HCT116 (cell line): ENCODE data around the gene TERT. TPM values are rescaled to one million over a fixed set of nuclear protein-coding genes. Genes with fewer than 3 reads are reported as not detected.

Source experiments
- ATAC-seq: fragments of 200-7000 bp; cut with Tn5 transposase; 2 replicates; pipeline ENCODE4 v1.9.1; 2020; ENCODE audit warnings: mild to moderate bottlenecking, moderate library complexity
- BruUV-seq: library from RNA; stranded (reverse); fragments of 400-500 nt; replicated peaks from 2 replicates; lab custom pipeline; 2021; lab: Mats Ljungman, UMichigan
- CTCF ChIA-PET: fragments of 300-600 bp; sonication (Branson Sonifier 250); formaldehyde crosslinking; loops from one replicate; lab custom pipeline; 2021; ENCODE audit warnings: antibody characterized with exemption; lab: Charles Lee
- POLR2A ChIA-PET: fragments of 300-600, 350-600 bp; sonication (Branson Sonifier 250); formaldehyde crosslinking; loops from one replicate; lab custom pipeline; 2021; ENCODE audit warnings: antibody characterized with exemption; lab: Charles Lee
- RAD21 ChIA-PET, 2 experiments: fragments of 300-600 bp; sonication (Branson Sonifier 250); formaldehyde crosslinking; loops; one replicate each; lab custom pipeline; 2023; ENCODE audit warnings: low total read pairs in 2 of 2; ENCODE audit not compliant: uncharacterized antibody in 2 of 2, unreplicated experiment in 2 of 2, low non-redundant PET in 1 of 2; lab: Charles Lee
- DNase-seq: peaks from one replicate; pipeline ENCODE4 v3.0.0-alpha.2; 2010; ENCODE audit warnings: low read depth, low spot score
- H2AFZ ChIP-seq: fragments of 200-600 bp; shearing (Covaris generic), sonication (generic); 2 replicates; pipeline ENCODE4 v1.6.1; 2017; ENCODE audit warnings: low read depth, mixed run types, mixed read lengths, antibody characterized with exemption, low read length; ENCODE audit not compliant: poor library complexity, severe bottlenecking
- H3K27ac ChIP-seq: 2 replicates; pipeline ENCODE4 v1.5.1; 2012; ENCODE audit warnings: low read depth, low read length
- H3K27me3 ChIP-seq: fragments of 200-600 bp; sonication (generic); 2 replicates; pipeline ENCODE4 v1.6.1; 2016; ENCODE audit warnings: mixed run types, low read length, mixed read lengths; ENCODE audit not compliant: insufficient read depth
- H3K36me3 ChIP-seq, 2 experiments: fragments of 200-500 bp in 1 of 2; fragments of 200-600 bp in 1 of 2; sonication (Bioruptor generic) in 1 of 2; sonication (generic) in 1 of 2; 2 replicates each; pipeline versions ENCODE4 v1.5.1 to v1.6.1; 2014 to 2016; ENCODE audit warnings: low read length in 2 of 2, inconsistent platforms in 1 of 2, mixed read lengths in 1 of 2, mixed run types in 1 of 2; ENCODE audit not compliant: insufficient read depth in 2 of 2, control insufficient read depth in 1 of 2
- H3K4me1 ChIP-seq, 2 experiments: fragments of 200-600 bp in 1 of 2; sonication (generic) in 1 of 2; 2 replicates each; pipeline versions ENCODE4 v1.5.1 to v1.6.1; 2012 to 2017; ENCODE audit warnings: low read length in 2 of 2, inconsistent platforms in 1 of 2, mild to moderate bottlenecking in 1 of 2, mixed read lengths in 1 of 2, mixed run types in 1 of 2, moderate library complexity in 1 of 2; ENCODE audit not compliant: insufficient read depth in 2 of 2, control insufficient read depth in 1 of 2
- H3K4me2 ChIP-seq: fragments of 200-600 bp; sonication (generic); 2 replicates; pipeline ENCODE4 v1.6.1; 2017; ENCODE audit warnings: mixed run types, low read length, mixed read lengths
- H3K4me3 ChIP-seq, 2 experiments: fragments of 200-600 bp in 1 of 2; sonication (generic) in 1 of 2; replicated peaks in 1 of 2; 2 replicates each; pipeline ENCODE4 v1.5.1; 2011 to 2016; ENCODE audit warnings: low read length in 2 of 2, control low read depth in 1 of 2, low read depth in 1 of 2, mild to moderate bottlenecking in 1 of 2, mixed read lengths in 1 of 2, mixed run types in 1 of 2
- H3K79me2 ChIP-seq: fragments of 200-600 bp; sonication (generic); 2 replicates; pipeline ENCODE4 v1.6.1; 2017; ENCODE audit warnings: mild to moderate bottlenecking, mixed run types, low read length, moderate library complexity, mixed read lengths; ENCODE audit not compliant: insufficient read depth
- H3K9ac ChIP-seq: fragments of 200-600 bp; sonication (generic); 2 replicates; pipeline ENCODE4 v1.6.1; 2016; ENCODE audit warnings: low read length, mixed read lengths
- H3K9me2 ChIP-seq: fragments of 200-600 bp; sonication (generic), shearing (Covaris generic); 2 replicates; pipeline ENCODE4 v1.6.1; 2017; ENCODE audit warnings: mixed run types, mild to moderate bottlenecking, moderate library complexity; ENCODE audit not compliant: insufficient read depth
- H3K9me3 ChIP-seq, 2 experiments: fragments of 200-500 bp in 1 of 2; fragments of 200-600 bp in 1 of 2; sonication (Bioruptor generic) in 1 of 2; sonication (generic) in 1 of 2; 2 replicates each; pipeline ENCODE4 v1.6.1; 2014 to 2017; ENCODE audit warnings: low read length in 2 of 2, mixed read lengths in 2 of 2, inconsistent platforms in 1 of 2, low read depth in 1 of 2, mild to moderate bottlenecking in 1 of 2, mixed run types in 1 of 2, moderate library complexity in 1 of 2; ENCODE audit not compliant: control insufficient read depth in 1 of 2, insufficient read depth in 1 of 2
- H4K20me1 ChIP-seq: fragments of 200-600 bp; sonication (generic), shearing (Covaris generic); 2 replicates; pipeline ENCODE4 v1.6.1; 2017; ENCODE audit warnings: mixed run types, mild to moderate bottlenecking, moderate library complexity; ENCODE audit not compliant: insufficient read depth
- CBX3 ChIP-seq: IDR thresholded peaks from 2 replicates; pipeline ENCODE4 v1.6.1; 2012; ENCODE audit warnings: low read depth
- REST ChIP-seq: IDR thresholded peaks from 2 replicates; pipeline ENCODE4 v1.6.1; 2012; ENCODE audit warnings: low read depth
- SRF ChIP-seq: IDR thresholded peaks from 2 replicates; pipeline ENCODE4 v1.6.1; 2012; ENCODE audit warnings: low read depth
- TCF7L2 ChIP-seq: IDR thresholded peaks from 2 replicates; pipeline ENCODE4 v1.7.0; 2011; ENCODE audit warnings: borderline replicate concordance, inconsistent platforms; ENCODE audit not compliant: insufficient read depth, insufficient read length; ENCODE audit errors: extremely low read depth
- ZBTB33 ChIP-seq: IDR thresholded peaks from 2 replicates; pipeline ENCODE4 v1.6.1; 2011; ENCODE audit warnings: mild to moderate bottlenecking, low read length, moderate library complexity; ENCODE audit not compliant: insufficient replicate concordance; ENCODE audit errors: extremely low read depth
- ZNF274 ChIP-seq: fragments of 200-500 bp; sonication (Bioruptor generic); IDR thresholded peaks from 2 replicates; pipeline ENCODE4 v1.6.1; 2014; ENCODE audit warnings: mild to moderate bottlenecking, low read depth, low read length, inconsistent platforms
- intact Hi-C: fragments of 100-400 bp; cut with micrococcal nuclease; formaldehyde crosslinking; loops from 2 replicates; pipeline ENCODE4 v1.10.0; 2022
- total RNA-seq: library from RNA; stranded (reverse); gene quantifications from one replicate; pipeline ENCODE4 v1.2.1, GENCODE V29; 2021; ENCODE audit not compliant: unreplicated experiment

The TERT gene
- total RNA-seq, 1 experiment from 2014 or later: 6.9 TPM

GRCh38 chr5:1244255-1244654 lies 50.6 kb downstream of the TERT start:
- H3K36me3 ChIP-seq: no peaks in the 10 kb centered on the region
- no peaks in the 10 kb centered on the region for H3K9me3 ChIP-seq
- ATAC-seq: no peak
- no peaks in the 10 kb centered on the region for H4K20me1 ChIP-seq
- no peak overlapping the region for H3K4me2 ChIP-seq
- intact Hi-C loops: no loop called here
- H3K9ac ChIP-seq: no peak overlapping the region
- no peaks in the 10 kb centered on the region for H3K79me2 ChIP-seq
- no peaks in the 10 kb centered on the region for H3K27me3 ChIP-seq
- no peak overlapping the region for H3K4me3 ChIP-seq
- H3K27ac ChIP-seq: no peak overlapping the region
- H3K4me1 ChIP-seq: no peaks in the 10 kb centered on the region
- BruUV-seq: no TSS peak
- TF ChIP-seq TCF7L2 (no peak), REST (no peak), ZNF274 (no peak), ZBTB33 (no peak), SRF (no peak), CBX3 (no peak)
- TF ChIP-seq, all 23 proteins: peak for 0
- no peak for DNase-seq
- POLR2A ChIA-PET: no interaction called here
- no peak overlapping the region for H2AFZ ChIP-seq
- RAD21 ChIA-PET: no interaction called here
- H3K9me2 ChIP-seq: no peaks in the 10 kb centered on the region
- CTCF ChIA-PET: no interaction called here
